Measurements from ENCODE around the gene GDA.
"Not testable (repeated sequence)": the region's sequence is repeated elsewhere in the genome, so short reads cannot be mapped to it uniquely, and the experiment has no call there.

The GDA gene

GRCh38 chr9:72291576-72291975 is 142.3 kb downstream of the GDA start:
- H3K4me3 Mint-ChIP-seq; H3K27me3 Mint-ChIP-seq; H3K36me3 Mint-ChIP-seq; H3K9me3 Mint-ChIP-seq; DNase-seq (ENCODE audit: low spot score in 2 of 2); ATAC-seq (ENCODE audit: low read depth); H3K27ac Mint-ChIP-seq; H3K4me1 Mint-ChIP-seq: not testable (repeated sequence)

GRCh38 chr9:72292256-72292682 is 143.0 kb downstream of the GDA start:
- Mint-ChIP-seq H3K4me3 (peak overlapping the region; percentile 0), H3K9me3 (no peaks in the 10 kb centered on the region), H3K4me1 (peaks cover 4% of the 10 kb centered on the region), H3K27me3 (peaks cover 3% of the 10 kb centered on the region), H3K36me3 (peaks cover 1% of the 10 kb centered on the region), H3K27ac (no peak overlapping the region)
- DNase-seq (ENCODE audit: low spot score in 2 of 2) (peak in 1 of 2 donors; percentile 27), ATAC-seq (ENCODE audit: low read depth) (peak; percentile 42)

GRCh38 chr9:72292874-72293607 is 143.8 kb downstream of the GDA start:
- no peak overlapping the region for H3K27ac Mint-ChIP-seq
- no peak overlapping the region for H3K4me3 Mint-ChIP-seq
- H3K4me1 Mint-ChIP-seq, result peaks cover 4% of the 10 kb centered on the region
- H3K27me3 Mint-ChIP-seq, result peaks cover 2% of the 10 kb centered on the region
- DNase-seq (ENCODE audit: low spot score in 2 of 2) (no peak), ATAC-seq (ENCODE audit: low read depth) (no peak)
- peaks cover 1% of the 10 kb centered on the region for H3K36me3 Mint-ChIP-seq
- H3K9me3 Mint-ChIP-seq, result no peaks in the 10 kb centered on the region

GRCh38 chr9:72294936-72295335 is 145.7 kb downstream of the GDA start:
- no peaks in the 10 kb centered on the region for H3K9me3 Mint-ChIP-seq
- no peak for DNase-seq (ENCODE audit: low spot score in 2 of 2)
- H3K4me3 Mint-ChIP-seq, result no peak overlapping the region
- ATAC-seq (ENCODE audit: low read depth), result no peak
- peaks cover 2% of the 10 kb centered on the region for H3K27me3 Mint-ChIP-seq
- H3K36me3 Mint-ChIP-seq, result no peaks in the 10 kb centered on the region
- peaks cover 8% of the 10 kb centered on the region for H3K4me1 Mint-ChIP-seq
- no peak overlapping the region for H3K27ac Mint-ChIP-seq

- H3K36me3 Mint-ChIP-seq, result no peaks in the 10 kb centered on the region
- DNase-seq (ENCODE audit: low spot score in 2 of 2) (no peak), ATAC-seq (ENCODE audit: low read depth) (no peak)
- no peak overlapping the region for H3K4me3 Mint-ChIP-seq
- no peaks in the 10 kb centered on the region for H3K9me3 Mint-ChIP-seq
- no peak overlapping the region for H3K27ac Mint-ChIP-seq
- H3K27me3 Mint-ChIP-seq, result no peaks in the 10 kb centered on the region
- H3K4me1 Mint-ChIP-seq, result peaks cover 20% of the 10 kb centered on the region
Observed at GRCh38 chr9:72297516-72297915, 148.3 kb downstream of the GDA start.

- H3K9me3 Mint-ChIP-seq, result no peaks in the 10 kb centered on the region
- H3K36me3 Mint-ChIP-seq, result no peaks in the 10 kb centered on the region
- peaks cover 20% of the 10 kb centered on the region for H3K4me1 Mint-ChIP-seq
- H3K4me3 Mint-ChIP-seq, result no peak overlapping the region
- H3K27ac Mint-ChIP-seq, result no peak overlapping the region
- ATAC-seq (ENCODE audit: low read depth), result no peak
- no peak for DNase-seq (ENCODE audit: low spot score in 2 of 2)
- no peaks in the 10 kb centered on the region for H3K27me3 Mint-ChIP-seq
Observed at GRCh38 chr9:72299017-72299603, 149.9 kb downstream of the GDA start.

GRCh38 chr9:72300873-72301272 is 151.6 kb downstream of the GDA start:
- no peaks in the 10 kb centered on the region for H3K9me3 Mint-ChIP-seq
- H3K4me3 Mint-ChIP-seq, result peak overlapping the region; percentile 9
- H3K27ac Mint-ChIP-seq, result peak overlapping the region; percentile 73
- H3K4me1 Mint-ChIP-seq, result peaks cover 31% of the 10 kb centered on the region
- no peak for DNase-seq (ENCODE audit: low spot score in 2 of 2)
- peak; percentile 57 for ATAC-seq (ENCODE audit: low read depth)
- no peaks in the 10 kb centered on the region for H3K36me3 Mint-ChIP-seq
- H3K27me3 Mint-ChIP-seq, result no peaks in the 10 kb centered on the region
